K562 (cell line): Measurements from ENCODE around the gene C2CD2. TPM values are rescaled to one million over a fixed set of nuclear protein-coding genes. Genes with fewer than 3 reads are reported as not detected.

Experiments
- ATAC-seq: fragments of 200-7000 bp; cut with Tn5 transposase; 3 replicates; pipeline ENCODE4 v1.9.1; 2020; ENCODE audit warnings: moderate library complexity
- BruUV-seq: library from RNA; stranded (reverse); fragments of 400-500 nt; replicated peaks from 2 replicates; lab custom pipeline; 2021; lab: Mats Ljungman, UMichigan
- CTCF ChIA-PET: fragments of 300-600 bp; formaldehyde crosslinking; extraction: SDS; loops from one replicate; lab custom pipeline; 2021; ENCODE audit warnings: low intra/inter-chr PET ratio; lab: Yijun Ruan, JAX
- POLR2A ChIA-PET: fragments of 300-600, 350-650 bp; sonication (Branson Sonifier 250); formaldehyde crosslinking; extraction: SDS; loops from one replicate; lab custom pipeline; 2021; ENCODE audit warnings: antibody characterized with exemption, inconsistent platforms; lab: Yijun Ruan, JAX
- DNase-seq, 4 experiments: peaks; one replicate each; pipeline versions ENCODE4 v3.0.0 to v3.0.0-alpha.2; 2011 to 2018; ENCODE audit warnings: low spot score in 3 of 4, mixed read lengths in 3 of 4; ENCODE audit errors: extremely low read depth in 1 of 4
- FAIRE-seq: peaks from 2 replicates; lab custom pipeline; 2011; peaks lifted over from hg19 to GRCh38; lab: Jason Lieb, UNC
- H2AFZ ChIP-seq: 2 replicates; pipeline ENCODE4 v1.6.0; 2011; ENCODE audit warnings: low read depth, low read length, control low read depth, inconsistent platforms
- H3K27ac ChIP-seq: fragments of 200-600 bp; 3 replicates; pipeline ENCODE4 v1.8.0; 2011; ENCODE audit warnings: low read depth, mild to moderate bottlenecking, control low read depth, inconsistent platforms, low read length, moderate library complexity, mixed read lengths; ENCODE audit errors: extremely low read depth
- H3K27me3 ChIP-seq, 2 experiments: fragments of 300-600 bp in 1 of 2; 2 replicates in 1 of 2; 3 replicates in 1 of 2; pipeline versions ENCODE4 v1.6.0 to v1.8.0; 2011; ENCODE audit warnings: inconsistent platforms in 2 of 2, low read length in 2 of 2, mild to moderate bottlenecking in 1 of 2, mixed read lengths in 1 of 2, moderate library complexity in 1 of 2; ENCODE audit not compliant: control insufficient read depth in 2 of 2, insufficient read depth in 2 of 2
- H3K36me3 ChIP-seq: fragments of 300-600 bp; 3 replicates; pipeline ENCODE4 v1.8.0; 2011; ENCODE audit warnings: mild to moderate bottlenecking, low read length, inconsistent platforms; ENCODE audit not compliant: control insufficient read depth, insufficient read depth
- H3K4me1 ChIP-seq, 2 experiments: fragments of 200-600 bp in 1 of 2; replicated peaks in 1 of 2; 2 replicates in 1 of 2; 3 replicates in 1 of 2; pipeline versions ENCODE4 v1.5.1 to v1.8.0; 2011; ENCODE audit warnings: inconsistent platforms in 2 of 2, low read length in 2 of 2, mild to moderate bottlenecking in 1 of 2, mixed read lengths in 1 of 2, moderate library complexity in 1 of 2; ENCODE audit not compliant: control insufficient read depth in 2 of 2, insufficient read depth in 2 of 2
- H3K4me2 ChIP-seq: 2 replicates; pipeline ENCODE4 v1.6.1; 2011; ENCODE audit warnings: low read length, control low read depth, inconsistent platforms, mixed read lengths; ENCODE audit not compliant: insufficient read depth
- H3K4me3 ChIP-seq: fragments of 200-600 bp; sonication (generic), shearing (Covaris generic); 2 replicates; pipeline ENCODE4 v1.5.1; 2016; ENCODE audit warnings: control low read depth, inconsistent platforms
- H3K79me2 ChIP-seq: fragments of 200-600 bp; 3 replicates; pipeline ENCODE4 v1.8.0; 2011; ENCODE audit warnings: low read length, inconsistent platforms; ENCODE audit not compliant: control insufficient read depth, insufficient read depth
- H3K9ac ChIP-seq, 2 experiments: 2 replicates each; pipeline versions ENCODE4 v1.6.0 to v1.6.1; 2011; ENCODE audit warnings: low read depth in 2 of 2, low read length in 2 of 2, control low read depth in 1 of 2, inconsistent platforms in 1 of 2, mild to moderate bottlenecking in 1 of 2, mixed read lengths in 1 of 2; ENCODE audit not compliant: insufficient read depth in 1 of 2
- H3K9me1 ChIP-seq: one replicate; pipeline ENCODE4 v1.6.0; 2011; ENCODE audit warnings: inconsistent platforms, mild to moderate bottlenecking, low read length, moderate library complexity; ENCODE audit not compliant: control insufficient read depth, insufficient read depth
- H3K9me3 ChIP-seq: replicated peaks from 2 replicates; pipeline ENCODE4 v1.5.1; 2011; ENCODE audit warnings: low read depth, low read length, inconsistent platforms; ENCODE audit not compliant: control insufficient read depth, insufficient read depth
- H4K20me1 ChIP-seq: replicated peaks from 2 replicates; pipeline ENCODE4 v1.6.1; 2011; ENCODE audit warnings: low read length, inconsistent platforms, mixed read lengths; ENCODE audit not compliant: control insufficient read depth, insufficient read depth
- FUS ChIP-seq: fragments of 200-400 bp; formaldehyde crosslinking; optimal IDR thresholded peaks from 2 replicates; pipeline ENCODE3; 2017; ENCODE audit warnings: low read depth, low read length
- NCOA2 ChIP-seq, 2 experiments: fragments of 450-650 bp; IDR thresholded peaks; 2 replicates each; pipeline ENCODE4 v1.6.1; 2018; ENCODE audit warnings: mild to moderate bottlenecking in 2 of 2, moderate library complexity in 1 of 2; ENCODE audit not compliant: partially characterized antibody in 2 of 2
- NELFE ChIP-seq: IDR thresholded peaks from 2 replicates; pipeline ENCODE4 v1.6.1; 2011; ENCODE audit warnings: mild to moderate bottlenecking; ENCODE audit not compliant: insufficient read depth, insufficient read length
- SETDB1 ChIP-seq: IDR thresholded peaks from one replicate; pipeline ENCODE4 v1.6.1; 2012; ENCODE audit warnings: low read length, control low read depth, inconsistent platforms
- SP2 ChIP-seq: IDR thresholded peaks from 2 replicates; pipeline ENCODE4 v1.6.1; 2011; ENCODE audit warnings: mild to moderate bottlenecking, low read depth, low read length, moderate library complexity; ENCODE audit not compliant: poor library complexity, severe bottlenecking; ENCODE audit errors: extremely low read depth
- SREBF2 ChIP-seq: sonication (generic); formaldehyde crosslinking; IDR thresholded peaks from 2 replicates; pipeline ENCODE4 v1.4.0; 2020; ENCODE audit warnings: mild to moderate bottlenecking, missing genetic modification reagents
- TBL1XR1 ChIP-seq, 2 experiments: IDR thresholded peaks; 2 replicates each; pipeline ENCODE4 v1.6.1; 2012; ENCODE audit warnings: improper control_type of control experiment in 2 of 2, low read length in 2 of 2, mild to moderate bottlenecking in 1 of 2
- ZNF316 ChIP-seq: fragments of 450-650 bp; IDR thresholded peaks from 2 replicates; pipeline ENCODE4 v1.6.1; 2016
- WGBS: fragments of 100-300 bp; shearing (Covaris generic); methylation state at CpG from one replicate; pipeline ENCODE4 v1.1.6; 2016; ENCODE audit warnings: low coverage, mixed read lengths; ENCODE audit not compliant: insufficient coverage; ENCODE audit errors: missing lambda C conversion rate; 5-methylcytosine and 5-hydroxymethylcytosine counted together
- in situ Hi-C: fragments of 300-500 bp; cut with MboI; formaldehyde crosslinking; loops from 4 replicates; pipeline ENCODE4 v1.15.0; 2018; ENCODE audit warnings: inconsistent platforms, mixed read lengths
- intact Hi-C: fragments of 100-400 bp; cut with micrococcal nuclease; formaldehyde crosslinking; loops from 2 replicates; pipeline ENCODE4 v1.14.2; 2022
- polyA plus RNA-seq, 8 experiments: library from polyadenylated mRNA; depleted of rRNA in 4 of 8; stranded (reverse) in 5 of 8; unstranded in 3 of 8; fragments of >200 nt; fragmentation: Nextera tagmentation in 2 of 8; fragmentation: Illumina TruSeq in 1 of 8; extraction: Ambion mirVana in 2 of 8; extraction: Trizol in 1 of 8; gene quantifications; 2 replicates each; pipeline versions ENCODE4 v1.2.1 to v1.2.3, GENCODE V29; 2011 to 2014; ENCODE audit warnings: inconsistent platforms in 1 of 8, missing spikeins in 1 of 8
- total RNA-seq, 7 experiments: library from RNA; depleted of rRNA in 6 of 7; stranded (reverse); fragments of >200 nt in 6 of 7; fragmentation: Illumina TruSeq in 2 of 7; extraction: Trizol in 2 of 7; gene quantifications; 2 replicates each; pipeline versions ENCODE4 v1.2.1 to v1.2.3, GENCODE V29; 2011 to 2021; ENCODE audit warnings: low replicate concordance in 1 of 7

The C2CD2 gene
- total and polyA plus RNA-seq, 9 of the 15 experiments (the other 6 are each of a cell fraction or from before 2014, with no cell fraction given), result 1.3 to 21.6 (median 12.1) TPM

- Histone ChIP-seq H3K9me3 (no peaks in the 10 kb centered on the region), H2AFZ (no peak overlapping the region), H3K27me3 (no peaks in the 10 kb centered on the region), H3K9me1 (no peaks in the 10 kb centered on the region), H3K79me2 (no peaks in the 10 kb centered on the region), H3K9ac (no peak overlapping the region), H3K27ac (no peak overlapping the region), H3K4me2 (no peak overlapping the region), H3K4me3 (no peak overlapping the region), H3K4me1 (peaks cover 0 to 3% of the 10 kb centered on the region in 2 experiments; a peak in 1 of 5 replicates), H4K20me1 (no peaks in the 10 kb centered on the region), H3K36me3 (no peaks in the 10 kb centered on the region; the same call in 2 of the 3 replicates)
- no peak for FAIRE-seq
- DNase-seq, result no peak
- in situ Hi-C loops, result no loop called here
- 80% methylated on average over 5 of the region's 5 CpGs for WGBS
- ChIA-PET CTCF (no interaction called here), POLR2A (interaction anchor here (1.7 kb wide), 1 partner anchor 8 kb away, joined by 10 read pairs; the partner anchor contains the start of gene PRDM15)
- no TSS peak for BruUV-seq
- ATAC-seq, result no peak
- TF ChIP-seq TBL1XR1 (IDR thresholded peaks at IDR 0.05; ENCODE audit: low read length in 2 of 2) (no peak), SETDB1 (no peak), SREBF2 (CRISPR knock-in tag) (no peak), ZNF316 (no peak), NELFE (no peak), NCOA2 (IDR thresholded peaks at IDR 0.05; ENCODE audit: partially characterized antibody in 2 of 2) (no peak), SP2 (no peak), FUS (no peak)
- intact Hi-C loops, result no loop called here
These were observed 66.2 kb downstream of the C2CD2 start for GRCh38 chr21:41887667-41888066.
